ENCODE measurements around the gene PRDM16.

The PRDM16 gene

DNA sequence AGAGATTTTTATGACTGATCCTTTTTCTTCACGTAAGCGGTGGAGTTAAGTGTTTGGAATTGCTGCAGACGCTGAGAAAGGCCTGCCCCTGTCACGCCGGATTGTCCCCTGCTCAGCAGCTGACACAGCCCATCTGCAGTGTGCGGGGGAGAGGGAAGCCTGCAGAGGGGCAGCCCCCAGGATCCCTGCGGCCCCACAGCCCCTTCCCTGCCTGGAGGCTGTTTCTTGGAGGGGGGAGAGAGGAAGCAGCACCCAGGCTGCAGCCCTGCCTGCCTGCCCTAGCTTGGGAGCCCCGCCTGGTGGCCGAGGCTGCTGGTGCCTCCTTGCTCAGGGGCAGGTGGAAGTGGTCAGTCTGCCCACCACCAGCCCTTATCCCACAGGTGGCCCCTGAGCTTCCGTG lies 50.7 kb downstream of the PRDM16 start:
- DNase-seq (ENCODE audit: insufficient read length, low spot score) (no peak), FAIRE-seq (no peak)
- TF ChIP-seq, protein P1, sequence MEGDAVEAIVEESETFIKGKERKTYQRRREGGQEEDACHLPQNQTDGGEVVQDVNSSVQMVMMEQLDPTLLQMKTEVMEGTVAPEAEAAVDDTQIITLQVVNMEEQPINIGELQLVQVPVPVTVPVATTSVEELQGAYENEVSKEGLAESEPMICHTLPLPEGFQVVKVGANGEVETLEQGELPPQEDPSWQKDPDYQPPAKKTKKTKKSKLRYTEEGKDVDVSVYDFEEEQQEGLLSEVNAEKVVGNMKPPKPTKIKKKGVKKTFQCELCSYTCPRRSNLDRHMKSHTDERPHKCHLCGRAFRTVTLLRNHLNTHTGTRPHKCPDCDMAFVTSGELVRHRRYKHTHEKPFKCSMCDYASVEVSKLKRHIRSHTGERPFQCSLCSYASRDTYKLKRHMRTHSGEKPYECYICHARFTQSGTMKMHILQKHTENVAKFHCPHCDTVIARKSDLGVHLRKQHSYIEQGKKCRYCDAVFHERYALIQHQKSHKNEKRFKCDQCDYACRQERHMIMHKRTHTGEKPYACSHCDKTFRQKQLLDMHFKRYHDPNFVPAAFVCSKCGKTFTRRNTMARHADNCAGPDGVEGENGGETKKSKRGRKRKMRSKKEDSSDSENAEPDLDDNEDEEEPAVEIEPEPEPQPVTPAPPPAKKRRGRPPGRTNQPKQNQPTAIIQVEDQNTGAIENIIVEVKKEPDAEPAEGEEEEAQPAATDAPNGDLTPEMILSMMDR (IDR thresholded peaks at IDR 0.05; ENCODE audit: insufficient read depth, missing control alignments): no peak

DNA sequence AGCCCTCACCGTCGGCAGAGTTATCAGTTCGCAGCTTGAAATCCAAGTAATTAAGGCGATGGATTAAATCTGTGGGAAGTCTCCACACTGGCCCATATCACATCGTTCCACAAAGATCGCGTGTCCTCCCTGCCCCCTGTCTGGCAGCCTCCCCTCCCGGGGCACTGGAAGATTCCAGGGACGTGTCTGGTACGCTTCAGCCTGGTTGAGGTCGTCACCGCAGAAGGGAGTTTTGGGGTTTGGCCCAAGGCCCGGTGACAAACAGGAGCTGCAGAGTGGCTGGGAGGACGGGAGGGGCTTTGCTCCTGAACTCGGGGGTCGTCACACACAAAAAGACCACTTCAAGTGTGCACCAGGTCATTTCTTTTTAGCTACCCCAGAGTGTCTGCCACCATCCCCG lies 51.1 kb downstream of the PRDM16 start:
- TF ChIP-seq, protein P1 (IDR thresholded peaks at IDR 0.05; ENCODE audit: insufficient read depth, missing control alignments): no peak
- FAIRE-seq: no peak
- DNase-seq (ENCODE audit: insufficient read length, low spot score): no peak

DNA sequence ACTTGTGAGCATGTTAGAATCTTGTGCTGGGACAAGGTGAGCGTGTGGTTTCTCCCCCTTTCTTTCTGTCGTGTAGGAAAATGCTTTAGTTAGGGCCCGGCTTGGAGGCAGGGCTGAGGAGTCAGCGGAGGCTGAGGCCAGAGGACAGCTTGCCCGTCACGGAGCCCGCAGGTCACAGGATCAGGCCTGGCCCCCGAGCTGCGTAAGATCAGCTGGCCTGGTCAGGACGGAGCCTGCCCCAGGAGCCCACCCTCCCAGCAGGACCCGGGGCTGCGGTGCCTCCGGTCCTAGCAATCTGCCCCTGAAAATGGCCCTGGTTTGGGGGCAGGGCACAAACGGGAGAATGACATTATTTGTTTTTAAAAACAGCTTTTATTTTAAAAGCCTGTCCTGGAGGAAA lies 52.0 kb downstream of the PRDM16 start:
- FAIRE-seq (no peak), DNase-seq (ENCODE audit: insufficient read length, low spot score) (no peak)
- TF ChIP-seq, protein P1 (IDR thresholded peaks at IDR 0.05; ENCODE audit: insufficient read depth, missing control alignments): no peak

DNA sequence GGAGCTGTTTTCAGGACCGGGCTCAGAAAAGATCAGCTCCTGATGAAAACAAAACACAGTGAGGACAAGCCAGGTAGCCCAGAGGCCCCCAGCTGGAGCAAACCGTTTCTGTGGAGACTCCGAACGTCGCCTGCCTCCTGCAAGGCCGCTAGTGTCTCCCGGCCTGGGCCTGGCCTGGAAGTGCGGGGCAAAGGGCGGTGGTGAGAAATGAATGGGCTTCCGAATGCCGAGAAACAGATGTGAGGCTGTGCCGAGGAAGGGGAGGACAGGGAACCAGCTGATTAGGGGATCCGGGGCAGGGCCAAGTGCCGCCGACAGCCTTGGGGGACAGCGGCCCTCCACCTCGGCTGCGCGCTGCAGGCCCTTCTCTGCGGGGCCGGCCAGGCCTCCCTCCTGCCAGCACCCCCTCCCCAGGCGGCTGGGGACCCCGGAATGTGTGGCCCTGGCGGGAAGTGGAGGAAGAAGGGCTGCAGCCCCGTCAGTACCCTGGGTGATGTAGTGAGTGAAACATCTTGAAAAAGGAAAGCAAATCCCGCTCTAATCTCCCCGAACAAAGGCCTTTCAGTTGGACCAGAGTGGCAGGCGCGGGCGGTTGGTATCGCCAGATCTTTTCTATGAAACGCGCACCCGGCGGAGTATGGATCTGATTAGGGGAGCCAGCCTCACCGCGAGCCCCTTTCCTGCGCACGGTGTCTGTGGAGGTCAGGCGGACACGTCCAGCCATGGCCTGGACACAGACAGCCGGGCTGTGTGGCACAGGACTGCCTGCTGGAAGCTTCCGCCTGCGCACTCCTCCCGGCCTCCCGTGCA lies 52.6 kb downstream of the PRDM16 start:
- DNase-seq (ENCODE audit: insufficient read length, low spot score) (no peak), FAIRE-seq (no peak)
- TF ChIP-seq, protein P1 (IDR thresholded peaks at IDR 0.05; ENCODE audit: insufficient read depth, missing control alignments): no peak

DNA sequence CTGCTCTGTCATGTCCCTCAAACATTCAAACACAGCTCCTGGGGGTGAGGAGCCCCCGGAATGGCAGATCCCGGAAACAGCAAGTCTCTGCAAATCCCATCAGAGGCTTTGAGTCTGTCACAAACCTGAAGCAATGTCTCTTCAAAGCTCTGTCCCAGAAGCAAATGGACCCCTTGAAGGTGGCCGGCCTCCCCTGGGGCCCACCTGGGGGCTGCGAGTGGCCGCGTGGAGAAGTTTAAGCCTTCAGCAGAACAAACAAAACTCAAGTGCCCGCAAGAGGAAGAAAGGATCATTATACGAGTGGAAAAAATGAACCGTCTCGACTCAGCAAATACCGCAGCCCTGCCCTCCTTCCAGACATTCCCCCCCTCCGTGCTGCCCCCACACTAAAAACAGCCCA lies 53.3 kb downstream of the PRDM16 start:
- FAIRE-seq: no peak
- no peak for DNase-seq (ENCODE audit: insufficient read length, low spot score)
- TF ChIP-seq, protein P1 (IDR thresholded peaks at IDR 0.05; ENCODE audit: insufficient read depth, missing control alignments): no peak

DNA sequence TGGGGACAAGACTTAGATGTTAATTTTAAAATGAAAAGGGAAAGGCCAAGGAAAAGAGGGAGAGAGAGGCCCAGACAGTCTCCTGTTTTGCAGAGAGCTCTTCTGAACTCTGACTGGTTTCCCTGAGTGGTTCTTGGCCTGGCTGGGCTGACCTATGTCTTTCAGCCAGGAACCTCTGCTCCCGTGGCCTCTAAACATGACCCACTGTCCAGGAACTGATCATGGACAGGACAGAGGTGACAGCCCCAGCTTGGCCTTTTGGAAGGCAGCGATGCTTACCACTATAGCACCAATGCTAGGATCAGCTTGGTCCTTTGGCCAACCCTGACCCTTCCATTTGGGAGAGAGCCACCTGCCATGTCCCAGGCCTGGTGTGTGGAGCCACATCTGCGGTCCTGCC lies 55.2 kb downstream of the PRDM16 start:
- FAIRE-seq: no peak
- no peak for DNase-seq (ENCODE audit: insufficient read length, low spot score)
- TF ChIP-seq, protein P1 (IDR thresholded peaks at IDR 0.05; ENCODE audit: insufficient read depth, missing control alignments): no peak

DNA sequence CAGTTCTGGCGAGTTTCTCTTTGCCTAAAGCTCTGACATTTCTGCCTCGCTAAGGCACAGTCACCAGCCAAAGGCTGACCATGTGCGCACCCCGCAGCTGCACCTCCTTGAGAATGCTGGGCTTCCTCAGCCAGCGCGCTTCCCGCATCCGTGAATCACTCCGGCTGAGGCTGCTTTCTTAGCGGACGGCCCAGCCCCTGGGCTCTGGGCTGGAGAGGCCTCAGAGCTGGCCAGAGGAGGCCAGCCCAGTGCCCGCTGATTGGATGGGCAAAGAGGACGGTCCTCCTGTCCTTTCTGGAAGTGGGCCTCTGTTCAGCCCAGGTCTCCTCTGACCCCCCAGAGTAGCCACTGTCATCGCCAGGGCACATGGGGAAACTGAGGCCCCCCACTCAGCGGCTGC lies 56.1 kb downstream of the PRDM16 start:
- TF ChIP-seq, protein P1 (IDR thresholded peaks at IDR 0.05; ENCODE audit: insufficient read depth, missing control alignments): no peak
- FAIRE-seq (no peak), DNase-seq (ENCODE audit: insufficient read length, low spot score) (no peak)
